CD14-positive monocyte (primary cell): ENCODE measurements around the gene METTL16. TPM values are rescaled to one million over a fixed set of nuclear protein-coding genes. Genes with fewer than 3 reads are reported as not detected.
A peak's percentile ranks its signal among the peaks of the same experiment; 100 is the strongest.

ENCODE experiments used
- DNase-seq, 3 donors: peaks; one replicate each; pipeline ENCODE4 v3.0.0-alpha.2; 2011 to 2022
- H2AFZ ChIP-seq: 2 replicates; pipeline ENCODE4 v1.6.0; 2012; ENCODE audit warnings: mild to moderate bottlenecking, low read depth, low read length, inconsistent platforms; ENCODE audit not compliant: insufficient read depth, poor library complexity, severe bottlenecking
- H3K27ac ChIP-seq, 2 donors: 1 replicate in 1 of 2; 2 replicates in 1 of 2; pipeline ENCODE4 v1.5.1; 2012 to 2013; ENCODE audit warnings: low read length in 2 of 2, control low read depth in 1 of 2, inconsistent platforms in 1 of 2, low read depth in 1 of 2, mild to moderate bottlenecking in 1 of 2
- H3K27me3 ChIP-seq, 2 donors: one replicate each; pipeline versions ENCODE4 v1.6.0 to v1.6.1; 2011 to 2013; ENCODE audit warnings: low read length in 2 of 2; ENCODE audit not compliant: control insufficient read depth in 2 of 2, insufficient read depth in 2 of 2
- H3K36me3 ChIP-seq, 2 donors: replicated peaks in 1 of 2; 1 replicate in 1 of 2; 2 replicates in 1 of 2; pipeline versions ENCODE4 v1.5.1 to v1.6.1; 2012 to 2013; ENCODE audit warnings: low read length in 2 of 2, control low read depth in 1 of 2, inconsistent platforms in 1 of 2, mild to moderate bottlenecking in 1 of 2; ENCODE audit not compliant: insufficient read depth in 2 of 2, control insufficient read depth in 1 of 2
- H3K4me1 ChIP-seq, 2 donors: 1 replicate in 1 of 2; 2 replicates in 1 of 2; pipeline versions ENCODE4 v1.5.1 to v1.6.1; 2012 to 2013; ENCODE audit warnings: low read length in 2 of 2, control low read depth in 1 of 2, inconsistent platforms in 1 of 2, mild to moderate bottlenecking in 1 of 2, moderate library complexity in 1 of 2; ENCODE audit not compliant: insufficient read depth in 2 of 2, control insufficient read depth in 1 of 2
- H3K4me2 ChIP-seq: replicated peaks from 2 replicates; pipeline ENCODE3; 2012; ENCODE audit warnings: low read length, moderate library complexity, mild to moderate bottlenecking; ENCODE audit not compliant: poor library complexity, severe bottlenecking; ENCODE audit errors: extremely low read depth
- H3K4me3 ChIP-seq, 3 experiments: fragments of 200-600 bp in 1 of 3; sonication (generic) in 1 of 3; replicated peaks in 1 of 3; 1 replicate in 2 of 3; 2 replicates in 1 of 3; pipeline ENCODE4 v1.5.1; 2011 to 2013; ENCODE audit warnings: low read length in 3 of 3, mild to moderate bottlenecking in 3 of 3, control low read depth in 2 of 3, low read depth in 2 of 3, inconsistent platforms in 1 of 3, moderate library complexity in 1 of 3
- H3K79me2 ChIP-seq: 2 replicates; pipeline ENCODE4 v1.6.0; 2012; ENCODE audit warnings: mild to moderate bottlenecking, control low read depth, inconsistent platforms, low read length, moderate library complexity; ENCODE audit not compliant: insufficient read depth
- H3K9ac ChIP-seq: 2 replicates; pipeline ENCODE4 v1.6.0; 2017; ENCODE audit warnings: low read length, mild to moderate bottlenecking; ENCODE audit not compliant: insufficient read depth, poor library complexity, severe bottlenecking
- H3K9me3 ChIP-seq, 2 donors: replicated peaks in 1 of 2; 1 replicate in 1 of 2; 2 replicates in 1 of 2; pipeline versions ENCODE4 v1.5.1 to v1.6.1; 2012 to 2013; ENCODE audit warnings: low read length in 2 of 2, control low read depth in 1 of 2; ENCODE audit not compliant: control insufficient read depth in 1 of 2, insufficient read depth in 1 of 2
- H4K20me1 ChIP-seq: 2 replicates; pipeline ENCODE4 v1.6.0; 2012; ENCODE audit warnings: mild to moderate bottlenecking, low read length, control low read depth, moderate library complexity; ENCODE audit not compliant: insufficient read depth
- H3K27ac Mint-ChIP-seq, 7 donors: one replicate each; pipeline ENCODE4 v1.8.0; 2020; ENCODE audit warnings: mild to moderate bottlenecking in 7 of 7, mixed read lengths in 7 of 7, moderate library complexity in 6 of 7, inconsistent platforms in 2 of 7
- H3K27me3 Mint-ChIP-seq, 3 donors: one replicate each; pipeline ENCODE4 v1.8.0; 2021 to 2022; ENCODE audit warnings: low read depth in 3 of 3, mild to moderate bottlenecking in 3 of 3, mixed read lengths in 3 of 3, moderate library complexity in 3 of 3, inconsistent platforms in 1 of 3
- H3K36me3 Mint-ChIP-seq, 2 donors: one replicate each; pipeline ENCODE4 v1.8.0; 2020; ENCODE audit warnings: mixed read lengths in 2 of 2, inconsistent platforms in 1 of 2, mild to moderate bottlenecking in 1 of 2
- H3K4me1 Mint-ChIP-seq: one replicate; pipeline ENCODE4 v1.8.0; 2020; ENCODE audit warnings: mild to moderate bottlenecking, mixed read lengths
- H3K4me3 Mint-ChIP-seq, 2 donors: one replicate each; pipeline ENCODE4 v1.8.0; 2020; ENCODE audit warnings: mild to moderate bottlenecking in 2 of 2, mixed read lengths in 2 of 2, moderate library complexity in 1 of 2
- H3K9me3 Mint-ChIP-seq, 7 donors: one replicate each; pipeline ENCODE4 v1.8.0; 2020 to 2022; ENCODE audit warnings: mixed read lengths in 7 of 7, mild to moderate bottlenecking in 6 of 7, moderate library complexity in 6 of 7, inconsistent platforms in 2 of 7
- CTCF ChIP-seq: fragments of 200-600 bp; IDR thresholded peaks from one replicate; pipeline ENCODE4 v1.8.0; 2022; ENCODE audit warnings: antibody characterized with exemption, mild to moderate bottlenecking
- WGBS: methylation state at CpG from one replicate; pipeline ENCODE4 v1.1.5; 2013; ENCODE audit warnings: missing lambda C conversion rate; ENCODE audit not compliant: insufficient coverage; 5-methylcytosine and 5-hydroxymethylcytosine counted together
- intact Hi-C, 2 donors: fragments of 100-400 bp; cut with micrococcal nuclease; formaldehyde crosslinking; loops; one replicate each; pipeline versions ENCODE4 v1.15.0 to v1.15.1; 2023
- polyA plus RNA-seq, 3 donors: library from polyadenylated mRNA; depleted of rRNA in 1 of 3; unstranded in 2 of 3; stranded (reverse) in 1 of 3; fragments of 300-500 nt in 2 of 3; fragments of >200 nt in 1 of 3; fragmentation: Illumina TruSeq in 2 of 3; gene quantifications; 1 replicate in 2 of 3; 2 replicates in 1 of 3; pipeline ENCODE4 v1.2.3, GENCODE V29; 2012 to 2021

METTL16 gene
- polyA plus RNA-seq, 3 donors: 3.0 to 8.0 (median 4.7) TPM

- Histone ChIP-seq H3K36me3 (peaks cover 34 to 36% of the 10 kb centered on the region in 2 donors), H2AFZ (no peak overlapping the region), H3K4me2 (no peak overlapping the region), H3K9me3 (no peaks in the 10 kb centered on the region), H3K4me1 (no peaks in the 10 kb centered on the region), H3K4me3 (no peak overlapping the region), H3K79me2 (no peaks in the 10 kb centered on the region), H3K9ac (no peak overlapping the region), H4K20me1 (no peaks in the 10 kb centered on the region), H3K27me3 (no peaks in the 10 kb centered on the region), H3K27ac (no peak overlapping the region)
- WGBS: 99% methylated on average over 19 of the region's 26 CpGs
- TF ChIP-seq CTCF: no peak
- Mint-ChIP-seq H3K27ac (no peak overlapping the region), H3K4me1 (peaks cover 12% of the 10 kb centered on the region), H3K27me3 (peaks cover 0 to 2% (median 0%) of the 10 kb centered on the region in 3 donors), H3K36me3 (peaks cover 27 to 53% of the 10 kb centered on the region in 2 donors), H3K9me3 (no peaks in the 10 kb centered on the region), H3K4me3 (no peak overlapping the region)
- intact Hi-C loops: no loop called here
- no peak for DNase-seq
Observed at GRCh38 chr17:2372180-2372579, 139.5 kb downstream of the METTL16 start.

DNA sequence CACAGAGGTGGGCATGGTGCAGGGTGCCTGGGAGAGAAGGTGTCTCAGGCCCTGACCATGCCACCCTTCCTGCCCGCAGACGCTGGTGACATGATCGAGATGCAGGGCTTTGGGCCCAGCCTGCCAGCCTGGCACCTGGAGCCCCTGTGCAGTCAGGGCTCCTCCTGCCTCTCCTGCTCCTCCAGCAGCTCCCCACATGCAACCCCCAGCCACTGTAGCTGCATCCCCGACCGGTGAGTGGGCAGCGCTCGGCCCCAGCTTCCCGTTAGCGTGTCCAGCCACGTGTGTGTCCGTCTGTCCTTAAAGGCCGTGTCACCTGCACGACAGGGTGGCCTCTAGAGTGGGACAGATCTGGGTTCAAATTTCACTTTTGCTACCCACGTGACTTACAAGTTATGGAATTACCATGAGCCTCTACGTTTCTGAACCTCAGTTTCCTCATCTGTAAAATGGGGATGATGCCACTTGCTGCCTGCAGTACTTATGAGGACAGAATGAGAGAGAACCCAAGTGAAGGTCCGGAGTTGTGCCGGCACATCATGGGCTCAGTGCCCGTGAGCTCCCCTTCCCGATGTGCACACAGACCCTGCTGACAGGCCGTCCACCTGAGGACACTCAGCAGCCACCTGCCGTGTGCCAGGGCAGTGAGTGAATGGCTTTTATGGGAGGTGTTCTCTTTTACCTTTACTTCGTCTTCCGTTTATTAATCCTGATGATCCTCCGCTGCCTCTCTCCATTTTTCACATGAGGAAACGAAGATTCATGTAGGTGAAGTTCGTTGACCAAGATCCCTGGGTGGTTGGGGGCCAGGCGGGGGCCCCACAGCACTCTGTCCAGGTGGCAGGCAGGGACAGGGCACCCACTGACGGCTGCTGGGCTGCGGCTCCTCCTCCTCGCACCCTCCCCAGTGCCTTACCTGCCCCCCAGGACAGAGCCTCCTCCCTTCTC lies 140.2 kb downstream of the METTL16 start:
- no peak overlapping the region for H3K4me3 ChIP-seq
- WGBS: 97% methylated on average over 22 of the region's 30 CpGs
- H3K9me3 Mint-ChIP-seq: no peaks in the 10 kb centered on the region
- H2AFZ ChIP-seq: no peak overlapping the region
- H3K27ac ChIP-seq: no peak overlapping the region
- no peaks in the 10 kb centered on the region for H3K79me2 ChIP-seq
- no peak overlapping the region for H3K4me3 Mint-ChIP-seq
- intact Hi-C loops: no loop called here
- no peak for DNase-seq
- peak overlapping the region in 1 of 7 donors; percentile 46 for H3K27ac Mint-ChIP-seq
- H3K27me3 ChIP-seq: no peaks in the 10 kb centered on the region
- no peaks in the 10 kb centered on the region for H4K20me1 ChIP-seq
- no peak overlapping the region for H3K4me2 ChIP-seq
- no peak for TF ChIP-seq CTCF
- H3K9me3 ChIP-seq: no peaks in the 10 kb centered on the region
- peaks cover 0 to 2% (median 0%) of the 10 kb centered on the region in 3 donors for H3K27me3 Mint-ChIP-seq
- H3K9ac ChIP-seq: no peak overlapping the region
- H3K4me1 ChIP-seq: no peaks in the 10 kb centered on the region
- peaks cover 12% of the 10 kb centered on the region for H3K4me1 Mint-ChIP-seq
- H3K36me3 Mint-ChIP-seq: peaks cover 27 to 52% of the 10 kb centered on the region in 2 donors
- H3K36me3 ChIP-seq: peaks cover 30 to 36% of the 10 kb centered on the region in 2 donors
